Measurements from ENCODE around the gene ANO9. TPM values are rescaled to one million over a fixed set of nuclear protein-coding genes. Genes with fewer than 3 reads are reported as not detected.
A peak's percentile ranks its signal among the peaks of the same experiment; 100 is the strongest.

The ANO9 gene
- total and polyA plus RNA-seq, 2 donors (not counting 1 experiment from before 2014, with no cell fraction given): not detected

- Histone ChIP-seq H3K9me3 (ENCODE audit: control insufficient read depth, insufficient read depth, low read depth, low read length) (no peaks in the 10 kb centered on the region), H3K27me3 (ENCODE audit: control insufficient read depth, insufficient read depth, low read length) (no peaks in the 10 kb centered on the region), H2AFZ (ENCODE audit: low read length) (no peak overlapping the region), H3K36me3 (ENCODE audit: control insufficient read depth, insufficient read depth, low read length) (peaks cover 2% of the 10 kb centered on the region), H3K79me2 (ENCODE audit: control insufficient read depth, insufficient read depth, low read length) (peaks cover 12% of the 10 kb centered on the region), H3K27ac (ENCODE audit: insufficient read depth, low read length) (peak overlapping the region; percentile 16), H3K4me2 (ENCODE audit: extremely low read depth, insufficient read depth, low read length) (no peak overlapping the region), H3K4me1 (ENCODE audit: control insufficient read depth, extremely low read depth, insufficient read depth, low read length) (peaks cover 11% of the 10 kb centered on the region), H4K20me1 (ENCODE audit: control insufficient read depth, extremely low read depth, insufficient read depth, low read length) (no peaks in the 10 kb centered on the region), H3K4me3 (replicated peaks in 1 of 4; ENCODE audit: control extremely low read depth in 1 of 4, insufficient read depth in 1 of 4, low read depth in 3 of 4, low read length in 4 of 4) (no peak overlapping the region), H3K9ac (ENCODE audit: insufficient read depth, low read length) (no peak overlapping the region)
- TF ChIP-seq CTCF (conservative IDR thresholded peaks at IDR 0.05 in 1 of 2, IDR thresholded peaks at IDR 0.05 in 1 of 2; ENCODE audit: low read depth in 1 of 2, low read length in 2 of 2): no peak
- TF ChIP-seq EZH2 (IDR thresholded peaks at IDR 0.05; ENCODE audit: low read length, missing control alignments): no peak
- DNase-seq (ENCODE audit: low read depth in 2 of 2): no peak
Measured at GRCh38 chr11:468493-468892, 26.7 kb upstream of the ANO9 start.

GRCh38 chr11:468036-468435 lies 26.2 kb upstream of the ANO9 start:
- H4K20me1 ChIP-seq (ENCODE audit: control insufficient read depth, extremely low read depth, insufficient read depth, low read length): no peaks in the 10 kb centered on the region
- no peaks in the 10 kb centered on the region for H3K9me3 ChIP-seq (ENCODE audit: control insufficient read depth, insufficient read depth, low read depth, low read length)
- peaks cover 11% of the 10 kb centered on the region for H3K4me1 ChIP-seq (ENCODE audit: control insufficient read depth, extremely low read depth, insufficient read depth, low read length)
- H3K4me2 ChIP-seq (ENCODE audit: extremely low read depth, insufficient read depth, low read length): no peak overlapping the region
- TF ChIP-seq CTCF (conservative IDR thresholded peaks at IDR 0.05 in 1 of 2, IDR thresholded peaks at IDR 0.05 in 1 of 2; ENCODE audit: low read depth in 1 of 2, low read length in 2 of 2) (no peak), EZH2 (IDR thresholded peaks at IDR 0.05; ENCODE audit: low read length, missing control alignments) (no peak)
- H3K27ac ChIP-seq (ENCODE audit: insufficient read depth, low read length): no peak overlapping the region
- H2AFZ ChIP-seq (ENCODE audit: low read length): no peak overlapping the region
- no peak overlapping the region for H3K9ac ChIP-seq (ENCODE audit: insufficient read depth, low read length)
- H3K27me3 ChIP-seq (ENCODE audit: control insufficient read depth, insufficient read depth, low read length): no peaks in the 10 kb centered on the region
- DNase-seq (ENCODE audit: low read depth in 2 of 2): no peak
- peaks cover 2% of the 10 kb centered on the region for H3K36me3 ChIP-seq (ENCODE audit: control insufficient read depth, insufficient read depth, low read length)
- no peak overlapping the region for H3K4me3 ChIP-seq (replicated peaks in 1 of 4; ENCODE audit: control extremely low read depth in 1 of 4, insufficient read depth in 1 of 4, low read depth in 3 of 4, low read length in 4 of 4)
- peaks cover 12% of the 10 kb centered on the region for H3K79me2 ChIP-seq (ENCODE audit: control insufficient read depth, insufficient read depth, low read length)

GRCh38 chr11:465896-466530 lies 24.2 kb upstream of the ANO9 start:
- TF ChIP-seq EZH2 (IDR thresholded peaks at IDR 0.05; ENCODE audit: low read length, missing control alignments) (no peak), CTCF (conservative IDR thresholded peaks at IDR 0.05 in 1 of 2, IDR thresholded peaks at IDR 0.05 in 1 of 2; ENCODE audit: low read depth in 1 of 2, low read length in 2 of 2) (no peak)
- no peaks in the 10 kb centered on the region for H3K9me3 ChIP-seq (ENCODE audit: control insufficient read depth, insufficient read depth, low read depth, low read length)
- H3K4me1 ChIP-seq (ENCODE audit: control insufficient read depth, extremely low read depth, insufficient read depth, low read length): peaks cover 11% of the 10 kb centered on the region
- no peak overlapping the region for H3K4me2 ChIP-seq (ENCODE audit: extremely low read depth, insufficient read depth, low read length)
- H3K9ac ChIP-seq (ENCODE audit: insufficient read depth, low read length): no peak overlapping the region
- H3K27ac ChIP-seq (ENCODE audit: insufficient read depth, low read length): no peak overlapping the region
- no peak overlapping the region for H3K4me3 ChIP-seq (replicated peaks in 1 of 4; ENCODE audit: control extremely low read depth in 1 of 4, insufficient read depth in 1 of 4, low read depth in 3 of 4, low read length in 4 of 4)
- H4K20me1 ChIP-seq (ENCODE audit: control insufficient read depth, extremely low read depth, insufficient read depth, low read length): no peaks in the 10 kb centered on the region
- no peaks in the 10 kb centered on the region for H3K27me3 ChIP-seq (ENCODE audit: control insufficient read depth, insufficient read depth, low read length)
- peaks cover 4% of the 10 kb centered on the region for H3K36me3 ChIP-seq (ENCODE audit: control insufficient read depth, insufficient read depth, low read length)
- H3K79me2 ChIP-seq (ENCODE audit: control insufficient read depth, insufficient read depth, low read length): no peaks in the 10 kb centered on the region
- no peak overlapping the region for H2AFZ ChIP-seq (ENCODE audit: low read length)
- no peak for DNase-seq (ENCODE audit: low read depth in 2 of 2)

Measured in fibroblast of lung (primary cell).